HepG2 (cell line): ENCODE results near the gene HSDL2. TPM values are rescaled to one million over a fixed set of nuclear protein-coding genes. Genes with fewer than 3 reads are reported as not detected.

Experiments used
- CC2D1A ChIP-seq: sonication (generic); formaldehyde crosslinking; IDR thresholded peaks from 2 replicates; pipeline ENCODE4 v1.8.1; 2023; ENCODE audit warnings: mild to moderate bottlenecking, missing genetic modification reagents
- FOXA1 ChIP-seq, 2 experiments: fragments of 450-650 bp in 1 of 2; sonication (generic) in 1 of 2; formaldehyde crosslinking in 1 of 2; IDR thresholded peaks; 2 replicates each; pipeline versions ENCODE4 v1.4.0 to v1.6.1; 2016 to 2020; ENCODE audit warnings: missing genetic modification reagents in 1 of 2
- KDM5B ChIP-seq: sonication (generic); formaldehyde crosslinking; IDR thresholded peaks from 2 replicates; pipeline ENCODE4 v1.4.0; 2020; ENCODE audit warnings: missing genetic modification reagents, mild to moderate bottlenecking, borderline replicate concordance
- SNAPC2 ChIP-seq: sonication (generic); formaldehyde crosslinking; IDR thresholded peaks from 2 replicates; pipeline ENCODE4 v1.8.1; 2022; ENCODE audit warnings: mild to moderate bottlenecking, missing genetic modification reagents
- ZIK1 ChIP-seq: sonication (generic); formaldehyde crosslinking; IDR thresholded peaks from 2 replicates; pipeline ENCODE4 v1.5.0; 2020; ENCODE audit warnings: mild to moderate bottlenecking, low read depth, missing genetic modification reagents, borderline replicate concordance
- ZNF230 ChIP-seq: sonication (generic); formaldehyde crosslinking; IDR thresholded peaks from 2 replicates; pipeline ENCODE4 v1.4.0; 2020; ENCODE audit warnings: mild to moderate bottlenecking, missing genetic modification reagents
- ZSCAN9 ChIP-seq: IDR thresholded peaks from 2 replicates; pipeline ENCODE4 v1.6.1; 2016; ENCODE audit warnings: borderline replicate concordance
- polyA plus RNA-seq, 8 experiments: library from polyadenylated mRNA; depleted of rRNA in 3 of 8; stranded (reverse) in 7 of 8; unstranded in 1 of 8; fragments of >200 nt; fragmentation: Illumina TruSeq in 4 of 8; extraction: Trizol in 4 of 8; gene quantifications; 2 replicates each; pipeline versions ENCODE4 v1.2.1 to v1.2.3, GENCODE V29; 2011 to 2016; ENCODE audit warnings: low read depth in 4 of 8, missing spikeins in 1 of 8, mixed read lengths in 1 of 8; ENCODE audit not compliant: insufficient read depth in 1 of 8
- total RNA-seq, 5 experiments: library from RNA; depleted of rRNA; stranded (reverse); fragments of >200 nt; fragmentation: Illumina TruSeq; extraction: Trizol; gene quantifications; 2 replicates each; pipeline ENCODE4 v1.2.3, GENCODE V29; 2016; ENCODE audit warnings: low read depth in 1 of 5
- TF ChIP-seq, protein P1 (sequence below): sonication (generic); formaldehyde crosslinking; IDR thresholded peaks from 2 replicates; pipeline ENCODE4 v1.4.0; 2020; ENCODE audit warnings: low read depth, missing genetic modification reagents
- TF ChIP-seq, protein P2 (sequence below): sonication (generic); formaldehyde crosslinking; IDR thresholded peaks from 2 replicates; pipeline ENCODE4 v1.5.0; 2020; ENCODE audit warnings: missing genetic modification reagents, mild to moderate bottlenecking, borderline replicate concordance
- TF ChIP-seq, protein P3 (sequence below): sonication (generic); formaldehyde crosslinking; IDR thresholded peaks from 2 replicates; pipeline ENCODE4 v1.4.0; 2020; ENCODE audit warnings: mild to moderate bottlenecking, missing genetic modification reagents, borderline replicate concordance
- TF ChIP-seq, protein P4 (sequence below): sonication (generic); formaldehyde crosslinking; IDR thresholded peaks from 2 replicates; pipeline ENCODE4 v1.9.0; 2021; ENCODE audit warnings: missing genetic modification reagents, borderline replicate concordance
- TF ChIP-seq, protein P5 (sequence below): IDR thresholded peaks from 2 replicates; pipeline ENCODE4 v1.6.1; 2016; ENCODE audit warnings: low read depth

Gene HSDL2
- total and polyA plus RNA-seq, 2 of the 13 experiments (the other 11 are each of a cell fraction or from before 2014, with no cell fraction given): 55.3 to 80.2 TPM

DNA sequence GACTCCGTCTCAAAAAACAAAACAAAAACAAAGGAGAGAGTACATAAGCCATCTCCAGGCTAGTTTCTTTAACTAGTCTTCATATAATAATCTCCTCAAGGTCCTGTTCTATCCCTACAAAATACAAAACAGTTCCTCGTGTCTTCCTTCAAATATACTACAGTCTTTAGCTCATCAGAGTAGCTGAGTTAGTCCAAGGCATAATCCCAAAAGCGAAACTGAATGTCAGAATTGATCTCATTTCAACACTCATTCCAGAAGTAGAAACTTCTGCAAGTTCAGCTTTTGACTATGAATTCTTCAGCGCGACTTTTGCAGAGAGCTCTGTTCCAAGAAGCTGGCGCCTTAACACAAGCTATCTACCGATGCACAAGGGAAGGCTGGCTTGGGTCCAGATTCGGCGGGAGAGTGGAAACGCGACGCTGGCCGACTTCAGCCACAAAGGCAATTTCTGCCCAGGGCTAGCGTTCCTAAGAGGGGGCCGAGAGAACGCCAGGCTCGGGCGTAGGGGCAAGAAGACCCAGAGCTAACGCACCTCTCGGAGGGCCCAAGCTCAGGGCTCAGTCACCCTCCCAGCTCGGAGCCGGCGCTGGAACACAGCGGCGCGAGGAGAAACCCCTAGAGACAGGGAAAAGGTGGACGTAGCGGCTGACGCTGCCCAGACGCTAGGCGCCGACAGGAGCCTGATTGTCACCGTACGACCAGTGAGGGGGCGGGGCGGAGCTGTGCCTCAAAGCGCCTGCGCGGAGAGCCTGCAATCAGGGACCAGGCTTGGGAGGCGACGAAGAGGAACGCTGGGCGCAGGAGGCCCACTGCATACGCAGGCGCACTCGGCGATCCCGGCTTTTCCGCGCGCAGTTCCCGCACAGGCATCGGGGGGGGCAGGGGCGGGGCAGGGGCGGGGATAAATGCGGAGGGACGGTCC lies 469 bp upstream of the HSDL2 start (continued):
- TF ChIP-seq ZIK1 (CRISPR knock-in tag) (peak; percentile 61; the same call in 1 of the 2 replicates), ZSCAN9 (peak; percentile 80; the same call in 1 of the 2 replicates), SNAPC2 (CRISPR knock-in tag) (0 out of 2 replicates have a peak, but pooled peaks have one; percentile 71), CC2D1A (CRISPR knock-in tag) (no peak), ZNF230 (CRISPR knock-in tag) (no peak; the same call in 1 of the 2 replicates), FOXA1 (IDR thresholded peaks at IDR 0.05) (no peak), FOXA1 (CRISPR knock-in tag; IDR thresholded peaks at IDR 0.05) (peak; percentile 23; the same call in 1 of the 2 replicates), KDM5B (CRISPR knock-in tag) (no peak)
- TF ChIP-seq, protein P1, sequence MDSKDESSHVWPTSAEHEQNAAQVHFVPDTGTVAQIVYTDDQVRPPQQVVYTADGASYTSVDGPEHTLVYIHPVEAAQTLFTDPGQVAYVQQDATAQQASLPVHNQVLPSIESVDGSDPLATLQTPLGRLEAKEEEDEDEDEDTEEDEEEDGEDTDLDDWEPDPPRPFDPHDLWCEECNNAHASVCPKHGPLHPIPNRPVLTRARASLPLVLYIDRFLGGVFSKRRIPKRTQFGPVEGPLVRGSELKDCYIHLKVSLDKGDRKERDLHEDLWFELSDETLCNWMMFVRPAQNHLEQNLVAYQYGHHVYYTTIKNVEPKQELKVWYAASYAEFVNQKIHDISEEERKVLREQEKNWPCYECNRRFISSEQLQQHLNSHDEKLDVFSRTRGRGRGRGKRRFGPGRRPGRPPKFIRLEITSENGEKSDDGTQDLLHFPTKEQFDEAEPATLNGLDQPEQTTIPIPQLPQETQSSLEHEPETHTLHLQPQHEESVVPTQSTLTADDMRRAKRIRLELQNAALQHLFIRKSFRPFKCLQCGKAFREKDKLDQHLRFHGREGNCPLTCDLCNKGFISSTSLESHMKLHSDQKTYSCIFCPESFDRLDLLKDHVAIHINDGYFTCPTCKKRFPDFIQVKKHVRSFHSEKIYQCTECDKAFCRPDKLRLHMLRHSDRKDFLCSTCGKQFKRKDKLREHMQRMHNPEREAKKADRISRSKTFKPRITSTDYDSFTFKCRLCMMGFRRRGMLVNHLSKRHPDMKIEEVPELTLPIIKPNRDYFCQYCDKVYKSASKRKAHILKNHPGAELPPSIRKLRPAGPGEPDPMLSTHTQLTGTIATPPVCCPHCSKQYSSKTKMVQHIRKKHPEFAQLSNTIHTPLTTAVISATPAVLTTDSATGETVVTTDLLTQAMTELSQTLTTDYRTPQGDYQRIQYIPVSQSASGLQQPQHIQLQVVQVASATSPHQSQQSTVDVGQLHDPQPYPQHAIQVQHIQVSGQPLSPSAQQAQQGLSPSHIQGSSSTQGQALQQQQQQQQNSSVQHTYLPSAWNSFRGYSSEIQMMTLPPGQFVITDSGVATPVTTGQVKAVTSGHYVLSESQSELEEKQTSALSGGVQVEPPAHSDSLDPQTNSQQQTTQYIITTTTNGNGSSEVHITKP (CRISPR knock-in tag): peak; percentile 25; the same call in 1 of the 2 replicates
- TF ChIP-seq, protein P2, sequence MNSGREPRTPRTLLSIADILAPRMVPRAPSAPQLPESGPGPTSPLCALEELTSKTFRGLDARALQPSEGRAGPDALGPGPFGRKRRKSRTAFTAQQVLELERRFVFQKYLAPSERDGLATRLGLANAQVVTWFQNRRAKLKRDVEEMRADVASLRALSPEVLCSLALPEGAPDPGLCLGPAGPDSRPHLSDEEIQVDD (CRISPR knock-in tag): peak; percentile 81; the same call in 1 of the 2 replicates
- TF ChIP-seq, protein P3, sequence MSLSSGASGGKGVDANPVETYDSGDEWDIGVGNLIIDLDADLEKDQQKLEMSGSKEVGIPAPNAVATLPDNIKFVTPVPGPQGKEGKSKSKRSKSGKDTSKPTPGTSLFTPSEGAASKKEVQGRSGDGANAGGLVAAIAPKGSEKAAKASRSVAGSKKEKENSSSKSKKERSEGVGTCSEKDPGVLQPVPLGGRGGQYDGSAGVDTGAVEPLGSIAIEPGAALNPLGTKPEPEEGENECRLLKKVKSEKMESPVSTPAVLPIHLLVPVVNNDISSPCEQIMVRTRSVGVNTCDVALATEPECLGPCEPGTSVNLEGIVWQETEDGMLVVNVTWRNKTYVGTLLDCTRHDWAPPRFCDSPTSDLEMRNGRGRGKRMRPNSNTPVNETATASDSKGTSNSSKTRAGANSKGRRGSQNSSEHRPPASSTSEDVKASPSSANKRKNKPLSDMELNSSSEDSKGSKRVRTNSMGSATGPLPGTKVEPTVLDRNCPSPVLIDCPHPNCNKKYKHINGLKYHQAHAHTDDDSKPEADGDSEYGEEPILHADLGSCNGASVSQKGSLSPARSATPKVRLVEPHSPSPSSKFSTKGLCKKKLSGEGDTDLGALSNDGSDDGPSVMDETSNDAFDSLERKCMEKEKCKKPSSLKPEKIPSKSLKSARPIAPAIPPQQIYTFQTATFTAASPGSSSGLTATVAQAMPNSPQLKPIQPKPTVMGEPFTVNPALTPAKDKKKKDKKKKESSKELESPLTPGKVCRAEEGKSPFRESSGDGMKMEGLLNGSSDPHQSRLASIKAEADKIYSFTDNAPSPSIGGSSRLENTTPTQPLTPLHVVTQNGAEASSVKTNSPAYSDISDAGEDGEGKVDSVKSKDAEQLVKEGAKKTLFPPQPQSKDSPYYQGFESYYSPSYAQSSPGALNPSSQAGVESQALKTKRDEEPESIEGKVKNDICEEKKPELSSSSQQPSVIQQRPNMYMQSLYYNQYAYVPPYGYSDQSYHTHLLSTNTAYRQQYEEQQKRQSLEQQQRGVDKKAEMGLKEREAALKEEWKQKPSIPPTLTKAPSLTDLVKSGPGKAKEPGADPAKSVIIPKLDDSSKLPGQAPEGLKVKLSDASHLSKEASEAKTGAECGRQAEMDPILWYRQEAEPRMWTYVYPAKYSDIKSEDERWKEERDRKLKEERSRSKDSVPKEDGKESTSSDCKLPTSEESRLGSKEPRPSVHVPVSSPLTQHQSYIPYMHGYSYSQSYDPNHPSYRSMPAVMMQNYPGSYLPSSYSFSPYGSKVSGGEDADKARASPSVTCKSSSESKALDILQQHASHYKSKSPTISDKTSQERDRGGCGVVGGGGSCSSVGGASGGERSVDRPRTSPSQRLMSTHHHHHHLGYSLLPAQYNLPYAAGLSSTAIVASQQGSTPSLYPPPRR (CRISPR knock-in tag): no peak
- TF ChIP-seq, protein P4, sequence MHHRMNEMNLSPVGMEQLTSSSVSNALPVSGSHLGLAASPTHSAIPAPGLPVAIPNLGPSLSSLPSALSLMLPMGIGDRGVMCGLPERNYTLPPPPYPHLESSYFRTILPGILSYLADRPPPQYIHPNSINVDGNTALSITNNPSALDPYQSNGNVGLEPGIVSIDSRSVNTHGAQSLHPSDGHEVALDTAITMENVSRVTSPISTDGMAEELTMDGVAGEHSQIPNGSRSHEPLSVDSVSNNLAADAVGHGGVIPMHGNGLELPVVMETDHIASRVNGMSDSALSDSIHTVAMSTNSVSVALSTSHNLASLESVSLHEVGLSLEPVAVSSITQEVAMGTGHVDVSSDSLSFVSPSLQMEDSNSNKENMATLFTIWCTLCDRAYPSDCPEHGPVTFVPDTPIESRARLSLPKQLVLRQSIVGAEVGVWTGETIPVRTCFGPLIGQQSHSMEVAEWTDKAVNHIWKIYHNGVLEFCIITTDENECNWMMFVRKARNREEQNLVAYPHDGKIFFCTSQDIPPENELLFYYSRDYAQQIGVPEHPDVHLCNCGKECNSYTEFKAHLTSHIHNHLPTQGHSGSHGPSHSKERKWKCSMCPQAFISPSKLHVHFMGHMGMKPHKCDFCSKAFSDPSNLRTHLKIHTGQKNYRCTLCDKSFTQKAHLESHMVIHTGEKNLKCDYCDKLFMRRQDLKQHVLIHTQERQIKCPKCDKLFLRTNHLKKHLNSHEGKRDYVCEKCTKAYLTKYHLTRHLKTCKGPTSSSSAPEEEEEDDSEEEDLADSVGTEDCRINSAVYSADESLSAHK (CRISPR knock-in tag): 0 out of 2 replicates have a peak, but pooled peaks have one; percentile 35
- TF ChIP-seq, protein P5, sequence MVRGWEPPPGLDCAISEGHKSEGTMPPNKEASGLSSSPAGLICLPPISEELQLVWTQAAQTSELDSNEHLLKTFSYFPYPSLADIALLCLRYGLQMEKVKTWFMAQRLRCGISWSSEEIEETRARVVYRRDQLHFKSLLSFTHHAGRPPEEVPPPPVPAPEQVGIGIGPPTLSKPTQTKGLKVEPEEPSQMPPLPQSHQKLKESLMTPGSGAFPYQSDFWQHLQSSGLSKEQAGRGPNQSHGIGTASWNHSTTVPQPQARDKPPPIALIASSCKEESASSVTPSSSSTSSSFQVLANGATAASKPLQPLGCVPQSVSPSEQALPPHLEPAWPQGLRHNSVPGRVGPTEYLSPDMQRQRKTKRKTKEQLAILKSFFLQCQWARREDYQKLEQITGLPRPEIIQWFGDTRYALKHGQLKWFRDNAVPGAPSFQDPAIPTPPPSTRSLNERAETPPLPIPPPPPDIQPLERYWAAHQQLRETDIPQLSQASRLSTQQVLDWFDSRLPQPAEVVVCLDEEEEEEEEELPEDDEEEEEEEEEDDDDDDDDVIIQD: peak; percentile 57; the same call in 1 of the 2 replicates
